GM12891 (cell line): ENCODE results near the gene EGLN1.

Experiments used
- PAX5 ChIP-seq: IDR thresholded peaks from 2 replicates; pipeline ENCODE4 v1.6.1; 2011; ENCODE audit warnings: low read length, moderate library complexity, mild to moderate bottlenecking; ENCODE audit not compliant: insufficient read depth, severe bottlenecking
- POLR2A ChIP-seq: IDR thresholded peaks from 2 replicates; pipeline ENCODE4 v1.6.1; 2011; ENCODE audit warnings: low read depth, low read length, control low read depth
- POLR2AphosphoS5 ChIP-seq: IDR thresholded peaks from 2 replicates; pipeline ENCODE4 v1.6.1; 2011; ENCODE audit warnings: low read depth, low read length, control low read depth
- POU2F2 ChIP-seq: IDR thresholded peaks from 2 replicates; pipeline ENCODE4 v1.6.1; 2011; ENCODE audit warnings: low read depth, mild to moderate bottlenecking, control low read depth, low read length, moderate library complexity
- SPI1 ChIP-seq: IDR thresholded peaks from 2 replicates; pipeline ENCODE4 v1.6.1; 2011; ENCODE audit warnings: low read depth, low read length, control low read depth
- TAF1 ChIP-seq: IDR thresholded peaks from 2 replicates; pipeline ENCODE4 v1.6.1; 2011; ENCODE audit warnings: low read depth, low read length, control low read depth

GRCh38 chr1:231353086-231353485 lies 69.0 kb downstream of the EGLN1 start:
- no peak for TF ChIP-seq POLR2AphosphoS5
- no peak for TF ChIP-seq POU2F2
- no peak for TF ChIP-seq POLR2A
- TF ChIP-seq TAF1 = no peak
- TF ChIP-seq SPI1 = no peak
- no peak for TF ChIP-seq PAX5
